SK-N-MC (cell line): ENCODE results near the gene ARNT2.

Experiments
- EZH2 ChIP-seq: fragments of 200-600 bp; sonication (generic); IDR thresholded peaks from one replicate; pipeline ENCODE4 v1.6.1; 2017; ENCODE audit warnings: antibody characterized with exemption
- POLR2AphosphoS5 ChIP-seq: IDR thresholded peaks from 2 replicates; pipeline ENCODE4 v1.6.1; 2012; ENCODE audit warnings: mild to moderate bottlenecking, low read depth, low read length, borderline replicate concordance

DNA sequence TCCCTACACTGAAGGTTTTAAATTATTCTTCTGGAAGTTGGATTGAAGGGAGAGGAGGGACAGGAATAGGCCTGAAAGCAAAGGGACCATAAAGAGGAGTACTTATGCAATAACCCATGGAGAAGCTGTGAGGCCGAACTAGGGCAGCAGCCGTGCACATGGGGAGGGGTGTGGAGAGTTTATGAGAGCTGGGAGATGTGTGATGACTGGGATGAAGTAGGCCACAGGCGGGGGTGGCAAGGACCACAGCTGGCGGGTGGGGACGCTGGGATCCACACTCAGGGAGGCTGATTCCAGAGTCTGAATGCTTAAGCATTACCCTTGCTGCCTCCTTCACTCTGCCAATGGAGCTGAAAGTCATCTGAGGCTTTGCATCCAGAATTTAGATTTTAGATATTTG lies 123.8 kb downstream of the ARNT2 start:
- no peak for TF ChIP-seq POLR2AphosphoS5
- TF ChIP-seq EZH2: no peak
